AG09309 (cell line): Measurements from ENCODE around the gene ORC1.

Source experiments
- DNase-seq: peaks from one replicate; pipeline ENCODE4 v3.0.0-alpha.2; 2010; ENCODE audit warnings: low read depth
- H3K4me3 ChIP-seq: 2 replicates; pipeline ENCODE4 v1.5.1; 2011; ENCODE audit warnings: mild to moderate bottlenecking, low read depth, low read length, moderate library complexity; ENCODE audit not compliant: control insufficient read depth
- TF ChIP-seq, protein P1 (sequence below): IDR thresholded peaks from 2 replicates; pipeline ENCODE4 v1.5.1; 2011; ENCODE audit warnings: mild to moderate bottlenecking, low read depth, low read length, inconsistent platforms; ENCODE audit not compliant: insufficient read depth, control insufficient read depth; ENCODE audit errors: missing control alignments

The ORC1 gene

DNA sequence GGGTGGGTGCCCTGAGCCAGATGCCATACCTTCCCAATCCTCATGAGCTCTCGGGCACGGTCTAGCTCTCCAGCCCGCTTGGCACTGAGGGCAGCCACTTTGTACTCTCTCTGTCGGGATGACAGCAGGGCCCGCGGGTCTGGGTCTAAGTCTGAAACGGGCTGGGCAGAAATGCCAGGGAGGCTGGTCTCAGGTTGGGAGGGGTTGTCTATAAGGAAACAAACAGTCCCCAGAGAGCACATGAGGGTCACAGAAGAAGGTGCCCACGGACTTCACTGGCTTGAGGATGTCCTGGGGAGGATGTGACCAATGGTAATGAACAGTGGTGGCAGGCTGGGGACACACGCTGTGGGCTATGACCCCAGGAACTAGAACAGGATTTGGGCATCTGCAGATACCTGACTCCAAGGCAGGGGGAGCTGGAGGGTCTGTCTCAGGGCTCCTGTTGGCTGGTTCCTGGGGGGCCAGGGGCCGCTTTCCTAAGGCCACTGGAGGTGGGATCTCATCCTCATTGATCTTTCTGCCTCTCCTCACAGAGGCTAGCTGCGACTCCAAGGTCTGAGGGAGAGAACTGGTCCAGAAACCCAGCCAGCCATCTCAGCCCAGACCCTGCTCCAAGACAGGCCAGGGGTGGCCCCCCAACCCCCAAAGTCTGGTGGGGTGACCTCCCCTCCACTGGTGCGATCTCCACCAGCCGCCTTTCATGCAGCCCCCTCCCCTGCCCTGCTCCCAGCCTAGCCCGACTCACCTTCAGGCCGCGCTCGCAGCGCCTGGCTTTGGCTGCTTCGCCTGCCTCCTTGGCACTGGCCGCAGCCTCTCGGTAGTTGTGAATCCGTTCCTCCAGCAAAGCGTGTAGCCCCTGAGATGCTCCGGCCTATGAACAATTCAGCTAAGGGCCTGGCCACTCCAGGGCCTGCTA, 44.3 kb downstream of the ORC1 start:
- H3K4me3 ChIP-seq = no peak overlapping the region
- DNase-seq = no peak
- TF ChIP-seq, protein P1, sequence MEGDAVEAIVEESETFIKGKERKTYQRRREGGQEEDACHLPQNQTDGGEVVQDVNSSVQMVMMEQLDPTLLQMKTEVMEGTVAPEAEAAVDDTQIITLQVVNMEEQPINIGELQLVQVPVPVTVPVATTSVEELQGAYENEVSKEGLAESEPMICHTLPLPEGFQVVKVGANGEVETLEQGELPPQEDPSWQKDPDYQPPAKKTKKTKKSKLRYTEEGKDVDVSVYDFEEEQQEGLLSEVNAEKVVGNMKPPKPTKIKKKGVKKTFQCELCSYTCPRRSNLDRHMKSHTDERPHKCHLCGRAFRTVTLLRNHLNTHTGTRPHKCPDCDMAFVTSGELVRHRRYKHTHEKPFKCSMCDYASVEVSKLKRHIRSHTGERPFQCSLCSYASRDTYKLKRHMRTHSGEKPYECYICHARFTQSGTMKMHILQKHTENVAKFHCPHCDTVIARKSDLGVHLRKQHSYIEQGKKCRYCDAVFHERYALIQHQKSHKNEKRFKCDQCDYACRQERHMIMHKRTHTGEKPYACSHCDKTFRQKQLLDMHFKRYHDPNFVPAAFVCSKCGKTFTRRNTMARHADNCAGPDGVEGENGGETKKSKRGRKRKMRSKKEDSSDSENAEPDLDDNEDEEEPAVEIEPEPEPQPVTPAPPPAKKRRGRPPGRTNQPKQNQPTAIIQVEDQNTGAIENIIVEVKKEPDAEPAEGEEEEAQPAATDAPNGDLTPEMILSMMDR = no peak

DNA sequence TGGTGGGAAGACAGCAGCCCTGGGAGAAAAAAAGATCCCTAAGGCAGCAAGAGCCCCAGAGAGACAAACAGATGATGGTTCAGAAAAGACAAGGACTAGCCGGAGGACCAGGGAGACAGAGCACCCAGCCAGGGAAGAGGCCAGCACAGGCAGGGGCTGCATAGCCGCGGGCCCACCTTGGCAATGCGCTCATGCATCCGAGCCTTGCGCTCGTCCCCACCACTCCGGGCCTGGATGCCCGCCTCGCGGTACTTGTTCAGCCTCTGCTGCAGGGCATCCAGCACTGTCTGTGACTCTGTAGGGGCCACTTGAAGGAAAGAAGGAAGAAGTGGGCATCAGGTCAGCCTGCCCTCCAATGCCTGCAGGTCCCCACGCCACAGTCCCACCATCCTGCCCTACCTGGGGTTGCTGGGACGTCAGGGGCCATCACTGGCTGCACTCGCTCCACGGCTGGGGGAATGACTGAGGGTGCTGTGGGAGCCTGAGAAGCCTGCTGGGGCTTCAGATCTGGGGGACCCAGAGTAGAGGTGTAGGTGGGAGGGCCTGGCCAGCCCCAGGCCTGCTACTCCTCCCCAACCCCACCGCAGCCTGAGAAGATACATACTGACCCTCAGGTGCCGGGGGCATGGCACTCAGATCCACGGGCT, 45.2 kb downstream of the ORC1 start:
- no peak for DNase-seq
- TF ChIP-seq, protein P1 = no peak
- H3K4me3 ChIP-seq = no peak overlapping the region

DNA sequence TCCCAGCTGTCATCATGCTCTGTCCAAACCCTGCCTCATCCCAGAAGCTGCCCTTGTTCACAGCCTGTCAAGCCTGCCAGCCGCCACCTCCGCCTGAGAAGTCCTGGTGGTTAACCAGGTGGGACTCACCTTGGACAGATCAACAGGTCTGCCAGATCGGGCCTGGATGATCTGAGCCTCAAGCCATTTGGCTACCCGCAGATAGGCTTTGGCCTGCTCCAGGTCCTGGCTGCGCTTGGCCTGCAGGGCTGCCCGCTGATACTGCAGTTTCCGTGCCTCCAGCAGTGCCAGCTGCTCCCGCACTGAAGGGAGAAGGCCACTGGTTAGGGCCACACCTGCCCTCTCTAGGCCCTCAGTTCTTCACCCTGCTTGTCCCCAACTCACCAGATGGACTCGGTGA, 46.8 kb downstream of the ORC1 start:
- DNase-seq = no peak
- TF ChIP-seq, protein P1 = no peak
- no peak overlapping the region for H3K4me3 ChIP-seq

DNA sequence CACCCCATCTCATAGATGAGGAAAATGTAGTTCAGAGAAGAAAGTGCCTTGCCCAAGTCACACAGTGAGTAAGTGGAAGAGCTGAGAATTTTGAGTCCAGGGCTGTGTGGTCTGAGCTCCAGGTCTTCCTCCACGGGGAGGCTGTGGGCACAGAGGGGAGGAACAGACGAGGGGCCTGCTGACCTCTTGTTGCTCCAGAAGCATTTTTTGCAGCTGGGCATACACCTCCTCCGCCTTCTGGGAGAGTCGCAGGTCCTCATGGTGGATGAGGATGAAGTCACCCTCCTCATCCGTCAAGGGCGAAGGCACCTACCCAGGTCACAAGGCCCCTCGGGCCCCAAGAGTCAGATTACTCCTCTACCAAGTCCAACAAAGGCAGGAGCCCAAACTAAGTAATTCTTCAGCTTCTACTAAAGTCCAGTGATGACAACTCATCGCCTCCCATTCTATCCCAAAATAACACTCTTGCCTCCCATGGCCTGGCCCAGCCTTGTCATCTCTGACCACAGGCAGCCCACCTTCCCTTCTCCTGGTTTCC, 47.3 kb downstream of the ORC1 start:
- DNase-seq = no peak
- TF ChIP-seq, protein P1 = no peak
- no peak overlapping the region for H3K4me3 ChIP-seq

DNA sequence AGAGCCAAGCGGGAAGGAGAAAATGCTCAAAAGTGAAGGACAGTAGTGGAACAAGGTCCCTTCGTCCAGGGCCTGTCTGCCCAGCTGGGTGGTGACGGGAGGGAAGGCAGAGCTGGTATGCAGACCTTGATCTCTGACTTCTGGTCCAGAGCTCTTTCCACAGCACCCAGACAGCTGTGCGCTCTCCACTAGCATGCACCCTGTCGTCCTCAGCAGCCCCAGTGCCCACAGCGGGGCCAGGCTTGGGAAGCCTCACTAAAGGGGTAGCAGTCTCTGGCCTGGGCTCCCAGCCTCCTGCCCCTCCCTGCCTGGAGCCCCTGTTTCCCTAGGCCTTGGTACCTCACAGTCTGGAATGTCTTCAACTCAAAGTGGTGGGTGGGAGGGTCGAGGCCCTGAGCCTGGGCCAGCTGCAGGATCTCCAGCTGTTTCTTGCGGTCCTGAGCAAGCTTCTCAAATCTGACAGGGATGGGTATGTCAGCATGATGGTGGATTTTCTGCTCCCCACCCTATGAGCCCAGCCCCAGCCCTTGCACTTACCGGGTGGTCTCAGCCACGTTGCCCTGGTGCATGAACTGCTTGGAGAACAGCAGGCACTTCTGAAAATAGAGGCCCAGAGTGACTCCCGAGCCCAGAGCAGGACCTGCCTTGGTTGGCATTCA, 48.2 kb downstream of the ORC1 start:
- TF ChIP-seq, protein P1 = no peak
- no peak for DNase-seq

DNA sequence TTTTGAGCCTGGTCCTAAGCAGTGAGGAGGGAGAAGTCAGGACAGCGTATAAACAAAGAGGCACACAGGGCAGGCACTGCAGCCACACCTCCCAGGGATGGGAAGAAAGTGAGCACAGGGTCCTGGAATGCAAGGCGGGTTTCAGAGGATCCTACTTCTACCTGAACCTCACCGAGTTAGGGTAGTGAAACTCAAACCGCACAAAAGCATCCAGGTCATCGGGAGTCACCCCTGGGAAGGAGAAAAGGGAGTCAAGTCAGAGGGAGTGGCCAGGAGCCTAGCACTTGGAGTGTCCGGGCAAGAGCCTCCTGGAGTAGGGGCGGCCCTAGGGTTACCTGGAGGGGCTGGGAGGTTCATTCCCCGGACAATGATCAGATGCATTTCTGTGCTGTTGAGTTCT, 48.8 kb downstream of the ORC1 start:
- TF ChIP-seq, protein P1 = no peak
- no peak for DNase-seq
- H3K4me3 ChIP-seq = no peak overlapping the region

More for the DNA sequence above, 48.2 kb downstream of the ORC1 start:
- H3K4me3 ChIP-seq = no peak overlapping the region
